GM21367 (cell line): ENCODE data around the gene INMT.

Source experiments
- ATAC-seq: cut with Tn5 transposase; IDR thresholded peaks from one replicate; pipeline ENCODE4 v1.9.1; 2021; ENCODE audit not compliant: unreplicated experiment

Gene INMT

DNA sequence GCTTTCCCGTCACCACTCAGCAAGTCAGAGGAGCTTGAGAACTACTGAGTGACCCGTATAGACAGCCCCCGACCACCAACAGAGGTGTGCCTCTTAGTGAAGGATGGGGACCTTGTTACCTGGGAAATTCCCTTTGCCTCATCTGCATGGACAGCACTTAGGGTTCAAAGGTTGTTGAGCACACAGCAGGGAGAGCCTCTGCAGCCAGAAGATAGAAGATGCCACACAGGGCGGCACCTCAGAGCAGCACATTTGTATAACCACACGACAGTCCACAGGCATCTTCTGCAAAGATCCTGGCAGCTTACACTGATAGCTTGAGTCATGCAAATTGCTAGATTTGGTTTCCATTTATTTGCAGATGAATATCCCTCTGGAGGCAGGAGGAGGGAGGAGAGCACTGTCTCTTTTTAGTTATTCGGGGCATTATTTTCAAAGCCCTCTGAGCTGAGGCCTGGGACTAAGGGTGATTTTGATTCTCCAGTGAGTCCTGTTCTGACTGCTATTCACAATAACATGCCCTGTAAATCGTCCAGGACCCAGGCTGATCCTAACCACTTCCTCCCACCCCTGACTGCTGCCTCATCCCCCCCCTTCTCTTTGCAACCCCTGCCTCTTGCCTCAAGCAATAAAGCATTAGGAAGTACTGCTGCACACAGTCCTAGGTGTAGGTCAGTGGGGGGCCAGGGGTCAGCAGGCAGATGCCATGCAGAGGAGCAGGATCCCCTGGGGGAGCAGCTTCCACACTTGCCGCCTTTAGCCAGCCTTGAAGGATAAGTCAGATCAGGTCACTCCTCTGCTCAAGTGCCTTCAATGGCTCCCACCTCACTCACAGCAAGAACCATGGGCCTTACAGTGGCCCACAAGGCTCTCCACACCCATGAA, 24.6 kb upstream of the INMT start:
- ATAC-seq, result peak; percentile 72

DNA sequence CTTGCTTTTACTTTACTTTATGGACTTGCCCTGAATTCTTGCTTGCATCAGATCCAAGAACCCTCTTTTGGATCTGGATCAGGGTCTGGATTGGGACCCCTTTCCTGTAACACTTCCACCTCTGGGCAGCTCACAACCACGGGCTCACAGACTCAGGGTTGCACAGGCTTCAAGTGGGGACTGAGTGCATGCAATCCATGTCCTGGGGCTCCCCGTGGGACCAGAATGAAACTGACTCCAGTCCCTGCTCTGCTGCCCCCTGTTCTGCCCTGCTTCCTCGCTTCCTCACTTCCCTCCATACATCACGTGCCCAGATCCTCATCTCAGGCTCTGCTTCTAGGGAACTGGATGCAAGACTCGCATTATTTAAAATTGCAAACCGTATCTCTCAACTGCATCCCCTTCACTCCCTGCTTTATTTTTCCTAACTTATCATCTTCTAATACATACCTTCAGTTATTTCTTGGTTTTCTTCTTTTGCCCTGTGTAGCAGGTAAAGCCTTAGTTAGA, 23.3 kb upstream of the INMT start:
- ATAC-seq, result no peak

DNA sequence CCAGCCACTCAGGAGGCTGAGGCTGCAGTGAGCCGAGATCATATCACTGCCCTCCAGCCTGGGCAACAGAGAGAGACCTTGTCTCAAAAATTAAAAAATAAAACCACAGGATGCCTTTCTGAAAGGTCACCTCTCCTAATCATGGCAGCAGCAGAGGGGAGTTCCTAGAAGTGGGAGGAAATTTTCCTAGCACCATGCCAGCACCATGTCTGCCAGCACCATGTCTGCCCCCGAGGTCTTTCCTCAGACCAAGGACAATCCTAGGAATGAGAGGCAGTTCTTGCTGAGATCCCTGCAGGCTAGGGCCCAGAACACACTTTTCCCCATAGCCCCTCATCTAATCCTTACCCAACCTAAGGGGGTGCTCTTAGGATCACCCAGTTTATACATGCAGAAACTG, 22.3 kb upstream of the INMT start:
- ATAC-seq, result no peak

DNA sequence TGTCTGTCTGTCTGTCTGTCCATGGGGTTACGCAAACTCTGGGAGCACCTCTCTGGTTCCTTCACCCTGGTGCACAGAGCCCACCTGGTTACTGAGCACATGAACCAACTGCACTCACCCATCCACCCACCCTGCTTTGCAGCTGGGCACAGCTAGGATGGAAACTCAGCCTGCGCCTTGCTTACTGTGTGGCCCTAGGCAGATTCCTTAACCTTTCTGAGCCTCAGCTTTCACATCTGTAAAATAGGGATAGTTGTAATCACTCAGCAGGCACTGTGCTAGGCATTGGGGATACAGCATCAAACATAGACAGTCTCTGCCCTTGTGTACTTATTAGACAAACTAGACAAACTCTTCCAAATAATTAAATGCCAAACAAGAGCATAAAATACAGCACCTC, 21.8 kb upstream of the INMT start:
- ATAC-seq, result no peak

DNA sequence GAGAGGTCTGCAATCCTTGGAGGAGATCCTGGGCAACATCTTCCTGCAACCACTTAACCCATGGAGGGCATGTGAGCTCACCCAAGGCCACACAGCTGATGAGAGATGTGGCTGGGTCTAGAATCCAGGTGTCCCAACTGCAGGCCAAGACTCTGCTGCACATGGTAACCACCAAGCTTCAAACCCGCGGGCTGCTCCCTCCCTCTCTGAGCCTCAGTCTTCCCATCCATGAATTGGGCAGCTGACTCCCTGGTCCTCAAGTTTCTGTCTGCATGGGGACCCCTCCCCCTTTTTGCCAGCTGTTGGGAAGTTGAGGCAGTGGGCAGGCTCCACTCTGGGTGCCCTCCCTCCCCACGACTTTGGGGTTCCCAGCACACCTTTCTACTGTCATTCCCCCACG, 20.9 kb upstream of the INMT start:
- no peak for ATAC-seq

DNA sequence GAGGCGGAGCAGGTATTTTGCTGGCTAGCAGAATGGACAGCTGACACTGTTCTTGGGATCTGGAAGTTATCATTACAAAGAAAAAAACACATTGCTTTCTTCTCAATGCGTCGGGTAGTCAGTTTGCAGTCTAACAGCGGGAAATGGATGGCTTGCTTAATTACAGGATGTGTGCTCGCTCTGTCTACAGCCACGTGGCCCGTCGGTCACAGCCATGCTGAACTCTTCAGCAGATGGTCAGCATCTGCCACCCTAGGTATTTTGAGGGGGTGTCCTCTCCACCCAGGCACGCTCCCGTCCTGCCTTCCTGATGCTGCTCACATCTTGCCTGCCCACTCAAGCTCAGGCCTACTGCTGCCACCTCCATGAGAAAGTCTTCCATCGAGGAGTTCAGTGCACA, 20.4 kb upstream of the INMT start:
- ATAC-seq, result no peak

DNA sequence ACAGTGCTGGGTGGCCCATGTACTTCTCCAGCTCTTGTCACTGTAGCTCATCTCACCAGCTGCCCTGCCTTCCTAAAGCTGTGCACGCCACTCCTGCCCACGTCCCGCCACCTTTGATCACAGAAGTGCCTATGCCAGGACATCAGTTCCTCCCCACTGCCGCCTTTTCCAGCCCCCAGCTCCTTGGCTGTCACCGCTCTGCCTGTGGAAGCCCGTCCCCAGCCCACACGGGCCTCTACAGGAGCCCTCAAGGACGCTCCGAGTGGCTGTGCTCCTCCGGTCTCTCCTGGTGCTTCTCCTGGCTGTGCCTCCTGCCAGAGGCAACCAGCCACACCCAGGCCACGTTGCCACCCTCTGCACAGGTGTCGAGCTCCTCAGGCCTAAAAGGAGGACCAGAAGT, 19.3 kb upstream of the INMT start:
- no peak for ATAC-seq

DNA sequence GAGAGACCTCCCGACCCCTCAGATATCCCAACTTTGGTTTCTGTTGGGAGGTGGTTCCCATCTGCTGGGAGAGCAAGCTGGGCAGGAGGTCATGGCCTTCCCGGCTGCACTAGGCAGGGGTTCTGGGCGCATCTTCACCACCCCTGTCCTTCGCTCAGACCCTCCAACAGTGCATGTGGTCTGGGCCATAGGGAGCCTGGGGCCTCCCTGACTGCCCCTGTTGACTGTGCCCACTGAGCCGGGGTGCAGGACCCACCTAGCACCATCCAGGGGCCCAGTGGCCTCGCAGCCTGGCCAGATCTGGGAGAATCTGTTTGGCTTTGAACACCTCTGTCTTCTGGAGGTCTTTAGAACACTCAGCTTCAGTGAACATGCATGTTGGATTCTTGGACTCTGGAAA, 18.7 kb upstream of the INMT start:
- ATAC-seq, result no peak

DNA sequence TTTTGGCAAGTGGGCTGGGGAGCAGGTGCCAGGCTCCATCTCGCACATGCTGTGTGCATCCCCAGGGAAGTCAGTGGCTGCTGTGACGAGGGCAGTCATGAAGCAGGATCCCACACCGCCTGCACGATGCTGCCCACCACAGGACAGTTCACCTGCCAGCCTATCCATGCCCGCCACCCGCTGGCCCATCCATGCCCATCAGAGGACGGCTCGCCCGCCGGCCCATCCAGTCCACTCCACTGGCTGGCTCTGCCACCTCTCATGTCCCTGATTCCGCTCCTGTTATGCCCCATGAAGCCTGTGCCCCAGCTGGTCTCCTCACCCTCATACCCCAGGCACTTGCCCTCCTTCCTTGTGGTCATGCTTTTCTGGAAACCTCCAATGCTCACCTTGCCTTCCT, 18.2 kb upstream of the INMT start:
- ATAC-seq, result no peak

DNA sequence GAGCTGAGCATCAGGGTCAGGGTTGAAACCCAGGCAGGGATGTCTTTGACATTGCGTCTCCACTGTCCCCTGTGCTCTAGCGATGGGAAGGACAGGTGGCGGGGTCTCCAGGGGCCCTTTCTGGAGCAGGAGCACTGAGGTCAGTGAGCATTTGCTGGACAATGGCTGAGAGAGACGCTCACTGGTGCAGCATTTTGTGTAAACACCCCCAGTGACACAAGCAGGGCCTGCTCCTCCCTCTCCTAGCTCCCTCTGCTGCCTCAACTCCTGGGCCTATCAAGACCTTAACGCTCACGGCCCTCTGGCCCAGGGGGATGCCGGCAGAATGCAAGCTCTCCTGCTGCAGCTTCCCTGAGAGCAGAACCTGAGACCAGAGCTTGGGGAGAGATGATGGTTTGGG, 17.4 kb upstream of the INMT start:
- ATAC-seq, result no peak

DNA sequence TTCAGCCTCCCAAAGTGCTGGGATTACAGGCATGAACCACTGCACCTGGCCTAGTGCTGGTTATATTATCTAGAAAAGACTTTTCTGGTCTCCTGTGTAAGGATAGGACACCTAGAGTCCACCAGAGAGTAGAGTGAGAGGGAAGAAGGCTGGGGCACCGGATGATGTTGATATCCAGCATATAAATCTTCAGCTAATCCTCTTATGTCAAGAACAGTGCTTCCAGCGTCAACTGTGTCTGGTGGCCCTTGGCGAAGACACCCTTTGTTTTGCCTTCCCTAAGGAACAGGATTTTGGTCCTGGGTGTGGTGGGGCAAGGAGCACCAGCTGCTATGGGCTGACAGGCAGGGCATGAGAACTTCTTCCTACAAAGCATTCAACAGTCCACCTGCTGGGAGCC, 16.3 kb upstream of the INMT start:
- ATAC-seq, result no peak

DNA sequence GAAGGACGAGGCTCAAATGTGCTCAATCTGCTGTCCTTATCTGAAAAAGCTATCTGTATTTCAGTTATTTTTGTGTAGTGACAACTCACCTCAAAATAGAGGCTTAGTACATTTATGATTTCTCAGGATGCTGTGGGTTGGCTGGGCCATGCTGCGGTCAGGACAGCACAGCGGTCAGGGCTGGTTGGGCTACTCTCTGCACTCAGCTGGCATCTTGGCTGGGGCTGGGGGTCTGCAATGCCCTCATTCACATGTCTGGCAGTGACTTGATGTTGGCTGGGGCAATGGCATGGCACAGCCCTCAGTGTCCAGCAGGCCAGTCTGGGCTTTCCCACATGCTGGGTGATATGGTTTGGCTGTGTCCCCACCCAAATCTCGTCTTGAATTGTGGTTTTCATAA, 15.6 kb upstream of the INMT start:
- ATAC-seq, result no peak

DNA sequence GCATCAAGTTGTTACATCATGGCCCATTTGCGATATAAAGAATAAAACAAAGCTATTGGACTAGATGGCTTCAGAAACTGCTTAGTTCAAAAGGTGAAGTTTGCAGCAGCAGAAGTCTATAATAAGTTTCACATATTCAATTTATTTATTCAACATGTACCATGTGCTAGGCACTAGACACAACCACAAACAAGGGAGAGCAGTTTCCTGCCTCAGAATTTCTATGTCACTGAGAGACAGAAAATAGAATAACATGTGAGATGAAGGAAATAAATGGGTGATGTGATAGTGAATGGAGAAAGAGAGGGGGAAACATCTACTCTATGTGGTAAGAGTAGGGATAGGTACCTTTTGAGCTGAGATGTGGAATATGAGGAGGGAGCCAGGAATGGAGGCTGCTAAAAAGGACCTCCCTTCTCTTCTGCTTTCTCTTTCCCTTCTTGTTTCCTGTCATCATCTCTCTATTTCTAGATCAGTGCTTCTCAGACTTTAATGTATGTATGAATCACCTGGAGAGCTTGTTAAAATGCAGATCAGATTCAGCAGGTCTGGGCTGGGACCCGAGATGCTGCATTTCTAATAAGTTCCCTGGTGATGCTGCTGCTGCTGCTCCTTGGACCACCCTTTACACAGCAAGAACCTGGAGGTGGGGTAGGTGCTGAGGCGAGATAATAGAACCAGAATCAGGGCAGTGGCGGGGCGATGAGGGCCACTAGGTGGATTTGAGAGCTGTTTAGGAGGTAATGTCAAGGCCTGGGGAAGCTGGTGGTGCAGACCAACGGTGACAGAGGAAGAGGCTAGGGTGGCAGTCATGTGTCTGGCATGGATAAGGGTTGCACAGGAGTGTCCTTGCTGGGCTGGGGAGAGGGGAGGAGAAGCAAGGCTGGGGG, 13.7 kb upstream of the INMT start:
- ATAC-seq, result no peak

DNA sequence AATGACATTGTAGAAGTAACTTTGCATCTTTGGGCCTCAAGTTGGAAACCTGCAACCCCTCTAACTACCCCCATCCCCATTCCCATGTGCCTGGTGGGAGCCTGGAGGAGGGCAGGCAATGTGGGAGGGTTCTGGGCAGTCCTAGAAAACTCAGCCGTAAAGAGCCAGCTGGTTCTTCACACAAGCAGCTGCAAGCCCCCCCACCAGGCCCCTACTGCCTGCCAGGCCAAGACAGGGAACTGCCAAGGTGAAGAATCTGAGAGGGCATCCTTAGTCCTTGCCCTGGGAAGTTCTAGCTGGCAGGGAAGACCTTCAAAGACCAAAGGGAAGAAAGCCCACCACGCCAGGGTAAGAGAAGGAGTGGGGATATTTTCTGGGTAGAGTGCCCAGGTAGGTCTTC, 12.2 kb upstream of the INMT start:
- ATAC-seq, result no peak

DNA sequence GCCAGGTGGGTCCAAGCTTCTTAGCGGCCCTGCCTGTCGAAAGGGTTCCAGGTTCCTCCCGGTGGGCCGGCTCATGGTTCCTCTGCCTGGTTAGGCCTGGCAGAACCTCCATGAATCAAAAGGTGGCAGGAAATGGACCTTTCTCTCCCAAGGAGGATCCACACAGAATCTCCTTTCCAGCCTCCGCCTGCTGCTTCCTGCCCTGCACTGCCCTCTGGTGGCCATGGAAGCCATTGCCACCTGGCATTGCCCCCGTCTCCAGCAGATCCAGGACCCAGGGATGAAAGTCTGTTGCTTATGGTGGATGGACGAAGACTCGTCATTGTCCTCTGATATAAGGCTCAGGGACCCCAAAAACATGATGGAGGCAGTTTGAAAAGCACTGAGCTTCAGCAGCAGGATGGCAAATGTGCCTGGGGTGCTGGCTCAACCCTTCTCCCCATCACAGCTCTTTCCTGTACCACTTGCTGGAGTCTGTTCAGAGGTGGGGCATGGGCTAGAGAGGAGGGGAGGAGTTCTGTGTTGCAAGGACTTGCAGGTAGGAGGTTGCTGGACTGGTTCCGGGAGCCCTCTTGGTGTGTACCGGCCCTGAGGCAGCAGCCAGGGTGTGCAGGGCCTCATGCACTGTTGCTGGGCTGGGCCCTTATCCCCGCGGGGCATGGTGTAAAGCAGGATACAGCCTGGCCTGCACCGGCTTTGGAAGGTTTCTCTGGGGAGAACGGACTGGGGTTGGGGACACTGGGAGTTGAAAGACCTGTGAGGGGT, 11.3 kb upstream of the INMT start:
- ATAC-seq, result no peak

DNA sequence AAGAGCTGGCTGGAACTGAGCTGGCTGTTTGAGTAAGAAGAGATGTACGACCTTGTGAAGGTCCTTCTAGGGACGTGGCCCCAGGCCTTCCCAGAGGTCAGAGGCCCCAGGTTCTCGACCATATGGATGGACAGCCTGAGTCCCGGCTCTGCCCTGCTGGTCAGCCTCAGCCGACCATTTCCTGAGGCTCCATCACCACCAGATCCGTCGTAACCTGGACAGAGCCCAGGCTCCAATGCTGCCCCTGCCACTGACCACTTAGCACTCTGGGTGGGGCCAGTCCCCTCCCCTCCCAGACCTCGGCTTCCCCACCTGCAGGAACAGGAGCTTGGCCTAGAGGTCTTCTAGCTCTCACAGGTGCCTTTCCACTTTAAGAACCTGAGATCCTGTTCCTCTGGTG, 10.6 kb upstream of the INMT start:
- ATAC-seq, result no peak

DNA sequence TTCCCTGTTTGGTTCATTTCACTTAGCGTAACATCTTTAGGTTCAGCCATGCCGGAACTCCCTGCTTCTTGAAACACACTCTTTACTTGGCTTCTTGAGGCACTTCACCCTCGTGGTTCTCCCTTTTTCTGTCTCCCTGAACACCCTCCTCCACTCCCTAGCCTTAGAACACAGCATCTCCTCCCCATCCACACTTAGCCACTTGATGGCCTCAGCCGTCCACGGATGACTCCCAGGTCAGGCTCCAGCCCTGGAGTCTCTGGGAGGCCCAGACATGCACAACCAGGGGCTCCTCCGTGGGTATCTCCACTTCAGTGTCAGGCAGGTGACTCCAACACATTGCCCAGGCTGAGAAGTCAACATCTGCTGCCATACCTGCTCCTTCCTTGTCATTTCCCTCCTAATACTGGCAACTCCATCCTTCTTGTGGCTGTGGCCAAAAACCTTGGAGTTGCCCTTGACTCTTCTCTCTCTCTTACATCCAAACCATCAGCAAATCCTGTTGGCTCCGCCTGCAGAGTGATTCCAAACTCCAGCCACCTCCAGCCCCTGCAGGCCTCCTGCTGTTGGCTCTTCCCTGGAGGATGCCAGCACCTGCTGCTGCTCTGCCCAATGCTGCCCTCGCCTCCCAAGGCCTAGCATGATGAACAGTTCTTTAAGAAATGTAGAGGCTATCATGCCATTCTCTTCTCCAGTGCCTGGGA, 8.4 kb upstream of the INMT start:
- no peak for ATAC-seq

DNA sequence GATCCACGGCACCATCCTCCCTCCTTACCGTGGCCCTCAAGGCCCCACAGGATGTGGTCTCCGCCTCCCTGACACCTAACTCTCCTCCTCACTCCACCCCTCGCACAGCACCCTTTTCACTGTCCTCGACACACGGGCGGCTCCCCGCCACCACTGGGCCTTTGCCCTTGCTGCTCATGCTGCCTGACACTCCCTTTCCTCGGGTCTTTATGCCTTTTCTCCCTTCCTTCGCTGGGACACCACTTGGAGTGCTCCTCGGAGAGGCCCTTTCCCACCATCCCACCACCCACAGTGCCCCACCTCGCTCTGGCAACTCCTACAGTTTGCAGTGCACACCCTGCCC, 7.9 kb upstream of the INMT start:
- no peak for ATAC-seq

DNA sequence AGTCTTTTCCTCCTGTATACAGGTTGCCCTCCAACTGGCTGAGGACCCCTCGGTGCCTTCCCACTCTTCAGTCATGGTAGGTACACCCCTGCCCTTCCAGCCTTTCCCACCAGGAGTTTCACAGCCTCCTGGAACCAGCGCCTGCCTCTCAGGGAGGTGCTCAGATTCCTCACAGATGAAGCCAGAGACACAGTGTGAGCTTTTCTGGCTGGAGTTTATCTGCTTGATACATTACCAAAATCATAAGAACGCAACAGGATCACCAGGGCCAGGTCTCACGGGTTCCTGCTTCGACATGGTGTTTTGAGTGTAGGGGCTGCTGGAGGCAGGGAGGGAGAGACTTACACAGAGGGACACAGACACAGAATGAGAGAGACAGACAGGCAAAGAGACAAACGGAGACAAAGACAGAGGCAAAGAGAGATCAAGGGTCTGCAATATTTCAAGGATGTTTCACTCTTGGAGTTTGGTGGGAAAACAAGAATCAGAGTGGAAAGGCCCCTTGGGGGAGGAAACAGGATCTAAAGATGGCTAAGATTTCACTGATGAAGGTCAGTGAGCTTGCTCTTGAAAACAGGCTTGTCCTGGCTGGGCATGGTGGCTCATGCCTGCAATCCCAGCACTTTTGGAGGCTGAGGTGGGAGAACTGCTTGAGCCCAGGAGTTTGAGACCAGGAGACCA, 6.5 kb upstream of the INMT start:
- ATAC-seq, result no peak

DNA sequence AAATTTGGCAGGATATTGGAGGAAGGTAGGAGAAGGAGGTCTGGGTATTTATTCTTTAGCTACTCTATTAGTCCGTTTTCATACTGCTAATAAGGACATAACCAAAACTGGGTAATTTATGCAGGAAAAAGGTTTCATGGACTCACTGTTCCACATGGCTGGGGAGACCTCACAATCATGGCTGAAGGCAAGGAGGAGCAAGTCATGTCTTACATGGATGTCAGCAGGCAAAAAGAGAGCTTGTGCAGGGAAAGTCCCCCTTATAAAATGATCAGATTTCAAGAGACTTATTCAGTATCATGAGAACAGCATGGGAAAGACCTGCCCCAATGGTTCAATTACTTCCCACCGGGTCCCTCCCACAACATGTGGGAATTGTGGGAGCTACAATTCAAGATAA, 1.9 kb upstream of the INMT start:
- no peak for ATAC-seq
